Fibroblast of peridontal ligament (primary cell): ENCODE measurements around the gene UGT1A5.

ENCODE experiments used
- DNase-seq: peaks from one replicate; pipeline ENCODE4 v3.0.0-alpha.2; 2010; ENCODE audit errors: extremely low read depth

UGT1A5 gene

DNA sequence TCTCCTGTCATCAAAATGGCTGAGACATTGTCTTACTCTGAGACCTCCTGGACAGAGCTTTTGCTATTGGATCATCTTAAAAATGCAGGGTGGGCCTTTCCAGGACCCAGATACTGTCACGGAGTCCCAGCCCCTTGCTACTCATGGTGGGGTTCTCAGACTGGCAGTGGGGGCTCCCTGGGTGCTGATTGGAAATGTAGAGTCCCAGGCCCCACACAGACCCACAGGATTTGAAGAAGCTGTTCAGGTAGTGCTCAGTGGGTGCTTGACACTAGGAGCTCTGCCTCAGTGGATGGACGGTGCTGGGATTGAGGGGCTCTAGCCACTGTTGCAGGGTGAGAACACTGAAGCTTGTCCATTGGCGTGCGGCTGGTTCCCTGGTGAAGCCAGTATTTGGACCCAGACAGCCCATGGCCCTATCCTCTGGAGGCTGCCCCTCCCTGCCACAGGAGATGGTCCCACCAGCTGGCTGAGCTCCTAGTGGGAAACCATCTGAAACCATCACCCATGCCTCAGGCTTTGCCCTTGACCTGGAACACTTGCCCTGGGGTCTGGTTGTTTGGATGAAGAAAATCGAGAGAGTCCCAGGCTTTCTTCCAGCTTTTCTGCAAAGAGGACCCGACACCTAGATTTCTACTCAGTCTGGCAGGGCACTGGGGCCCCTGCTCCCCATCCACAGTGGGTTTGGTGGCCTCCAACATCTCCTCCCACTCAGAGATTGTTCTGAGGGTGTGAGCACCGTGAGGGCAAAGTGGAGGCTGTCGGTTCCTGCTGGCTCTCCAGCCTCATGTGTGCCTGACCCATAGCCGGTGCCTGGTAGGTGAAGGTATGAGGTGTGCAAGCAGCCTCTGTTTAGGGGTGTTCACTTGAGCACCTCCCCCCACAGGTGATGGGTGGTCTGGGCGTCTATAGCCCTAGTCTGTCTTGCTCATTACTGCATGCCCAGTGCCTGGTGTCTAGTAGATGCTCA, 95.5 kb downstream of the UGT1A5 start:
- no peak for DNase-seq

DNA sequence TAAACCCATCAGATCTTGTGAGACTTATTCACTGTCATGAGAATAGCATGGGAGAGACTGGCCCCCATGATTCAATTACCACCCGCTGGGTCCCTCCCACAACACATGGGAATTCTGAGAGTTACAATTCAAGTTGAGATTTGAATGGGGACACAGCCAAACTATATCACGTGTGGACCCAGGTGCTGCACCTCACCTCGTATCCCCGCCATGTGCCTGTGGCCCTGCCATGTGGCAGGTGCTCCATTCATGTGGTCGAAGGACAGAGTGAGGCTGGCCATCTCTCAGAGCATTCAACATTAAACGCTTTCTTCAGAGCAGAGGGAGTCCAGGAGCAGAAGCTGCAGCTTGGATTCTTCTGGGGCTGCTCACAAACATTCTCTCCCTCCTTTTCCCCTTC, 97.7 kb downstream of the UGT1A5 start:
- DNase-seq: no peak

DNA sequence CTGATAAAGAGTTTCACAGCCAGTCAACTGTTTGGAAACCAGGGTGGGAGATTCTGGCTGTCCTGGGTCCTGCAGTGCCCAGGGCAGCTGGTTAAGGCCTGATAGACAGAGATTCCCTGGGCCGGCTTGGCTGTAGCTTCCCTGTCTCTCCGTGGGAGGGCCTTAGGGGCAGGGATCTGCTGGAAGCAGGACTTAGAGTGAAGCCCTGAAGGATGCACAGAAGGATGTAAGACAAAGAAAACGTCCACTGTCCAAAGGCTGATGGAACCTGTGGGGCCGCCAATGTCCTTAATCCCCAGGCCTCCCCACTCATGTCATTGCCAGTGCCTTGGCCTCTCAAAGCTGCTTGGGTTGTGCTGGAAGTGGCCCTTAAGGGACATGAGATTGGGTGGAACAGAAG, 98.4 kb downstream of the UGT1A5 start:
- no peak for DNase-seq

DNA sequence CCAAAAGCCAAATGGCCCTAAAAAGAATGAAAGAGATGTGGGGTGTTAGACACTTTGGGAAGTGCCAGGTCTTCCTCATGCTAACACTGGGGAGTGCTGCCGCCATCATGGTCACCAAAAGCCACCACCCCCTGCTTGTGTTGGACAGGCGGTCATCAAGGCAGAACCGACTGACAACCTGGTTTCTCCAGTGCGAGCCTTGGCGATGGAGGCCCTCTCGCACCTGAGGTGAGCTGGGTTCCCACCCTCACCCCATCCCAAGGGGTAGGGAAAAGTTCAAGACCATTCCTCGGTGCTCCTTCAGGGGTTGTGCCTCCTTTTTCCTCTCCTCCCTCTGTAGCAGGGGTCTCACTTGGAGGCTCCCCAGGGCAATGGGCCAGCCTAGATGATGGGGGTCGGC, 99.0 kb downstream of the UGT1A5 start:
- no peak for DNase-seq

DNA sequence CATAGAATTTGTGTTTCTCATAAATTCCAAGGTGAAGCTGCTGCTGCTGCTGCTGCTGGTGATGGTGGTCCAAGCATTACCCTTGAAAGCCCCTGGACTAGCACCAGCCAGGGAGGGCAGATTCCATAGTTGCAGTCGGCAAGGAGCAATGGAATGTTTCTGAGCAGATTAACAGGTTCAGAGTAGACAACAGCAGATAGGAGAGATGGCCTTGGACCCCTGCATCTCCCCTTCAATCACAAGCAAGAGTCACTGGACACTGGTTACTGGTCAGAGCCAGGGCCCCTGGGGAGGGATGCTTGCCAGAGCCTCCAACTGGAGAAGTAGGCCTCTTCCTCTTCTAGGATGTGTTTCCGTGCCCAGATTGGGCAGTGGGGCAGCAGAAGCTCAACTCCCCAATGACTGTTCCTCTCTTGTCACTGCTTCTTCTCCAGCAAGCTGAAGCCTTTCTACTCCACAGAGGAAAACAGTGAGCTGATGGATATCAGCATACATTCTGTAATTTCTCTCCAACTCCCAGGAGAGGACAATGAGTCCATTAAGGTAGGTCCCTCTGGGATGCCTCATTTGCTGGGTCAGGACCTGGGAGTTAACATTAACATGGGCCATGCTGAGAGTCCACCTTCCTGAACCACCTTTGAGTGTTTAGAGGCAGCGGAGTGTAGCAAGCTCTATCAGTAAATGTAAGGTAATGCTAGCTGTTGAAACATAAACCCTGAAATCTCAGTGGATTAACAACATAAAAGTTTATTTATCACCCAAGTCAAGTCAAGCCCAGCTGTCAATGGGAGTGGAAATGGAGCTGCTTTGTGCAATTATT, 100.7 kb downstream of the UGT1A5 start:
- no peak for DNase-seq

DNA sequence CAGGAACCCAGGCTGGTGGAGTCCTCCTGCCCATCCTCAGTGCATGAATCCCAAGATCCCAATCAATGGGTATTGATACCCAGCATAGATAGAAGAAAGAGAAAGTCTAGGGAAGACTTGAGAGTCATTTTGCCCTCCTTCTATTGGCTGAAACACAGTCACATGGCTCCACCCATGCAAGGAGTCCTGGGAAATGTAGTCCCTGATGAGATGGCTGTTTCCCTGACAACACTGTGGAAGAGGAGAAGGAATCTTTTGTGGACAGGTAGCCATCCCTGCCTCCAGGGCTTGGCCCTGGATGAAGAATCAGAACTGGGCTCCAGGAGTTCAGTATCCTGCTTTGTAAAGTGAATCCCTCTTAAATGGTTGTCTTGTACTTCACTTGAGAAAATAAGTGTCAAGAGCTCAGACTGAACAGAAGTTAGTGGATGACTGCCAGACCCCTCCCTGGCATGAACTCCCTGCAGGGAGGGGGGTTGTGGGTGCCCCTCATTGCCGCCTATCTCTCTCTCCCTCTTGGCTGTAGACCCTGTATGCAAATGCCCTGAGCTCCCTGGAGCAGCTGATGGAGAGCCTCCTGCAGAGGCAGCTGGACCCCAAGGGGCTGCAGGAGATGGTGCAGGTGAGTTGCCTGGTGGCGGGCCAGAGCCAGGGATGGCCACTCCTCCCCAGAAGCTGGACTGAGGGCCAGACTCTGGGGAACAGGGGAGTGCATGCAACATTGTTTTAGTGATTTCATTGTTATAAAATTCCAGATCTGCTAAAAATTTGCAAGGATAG, 101.5 kb downstream of the UGT1A5 start:
- no peak for DNase-seq

DNA sequence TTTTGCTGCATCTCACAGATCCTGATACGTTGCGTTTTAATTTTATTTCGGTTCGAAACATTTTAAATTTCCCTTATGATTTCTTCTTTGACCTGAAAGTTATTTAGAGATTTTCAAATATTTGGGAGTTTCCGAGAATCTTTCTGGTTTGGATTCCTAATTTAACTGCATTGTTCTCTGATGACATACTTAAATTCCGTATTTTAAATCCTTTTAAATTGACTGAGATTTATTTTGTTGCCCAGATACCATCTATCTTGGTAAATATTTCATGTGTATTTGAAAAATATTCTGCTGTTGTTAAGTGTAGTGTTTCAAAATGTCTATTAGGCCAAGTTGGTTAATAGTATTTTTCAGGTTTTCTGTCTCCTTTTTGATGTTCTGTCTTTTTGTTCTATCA, 103.2 kb downstream of the UGT1A5 start:
- DNase-seq: peak; percentile 16

DNA sequence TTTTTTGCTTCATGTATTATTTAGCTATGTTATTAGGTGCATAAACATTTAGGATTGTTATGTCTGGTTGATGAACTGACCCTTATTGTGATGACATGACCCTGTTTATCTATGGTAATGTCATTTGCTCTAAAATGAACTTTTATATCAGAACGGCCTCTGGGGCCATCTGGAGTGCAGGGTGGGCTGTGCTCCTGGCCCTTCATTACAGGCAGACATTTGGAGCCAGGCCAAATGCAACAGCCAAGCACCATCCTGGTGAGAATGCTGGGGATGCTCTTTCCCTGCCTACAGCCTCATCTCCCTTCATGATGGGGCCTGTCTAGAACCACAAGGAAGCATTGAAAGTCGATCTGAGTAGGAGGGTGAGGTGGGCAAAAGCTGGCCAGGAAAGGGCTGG, 103.6 kb downstream of the UGT1A5 start:
- DNase-seq: no peak

DNA sequence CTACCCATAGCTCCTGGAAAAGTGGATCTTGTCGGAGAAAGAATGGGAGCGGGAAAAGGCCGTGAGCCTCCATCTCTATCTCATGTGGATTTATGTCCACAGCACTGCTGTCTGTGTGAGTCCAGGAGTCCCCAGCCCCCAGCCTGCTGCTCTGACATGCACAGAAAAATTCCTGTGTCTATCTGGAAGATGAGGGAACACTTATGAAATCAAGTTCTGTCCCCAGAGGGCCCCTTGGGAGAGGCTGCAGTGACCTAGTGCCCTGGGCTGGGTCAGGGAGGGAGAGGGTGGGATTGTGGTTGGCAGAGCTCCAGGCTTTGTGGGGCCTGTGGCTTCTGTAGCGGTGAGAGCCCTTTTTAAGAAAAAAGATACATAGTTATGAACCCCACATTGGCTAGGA, 104.1 kb downstream of the UGT1A5 start:
- no peak for DNase-seq

DNA sequence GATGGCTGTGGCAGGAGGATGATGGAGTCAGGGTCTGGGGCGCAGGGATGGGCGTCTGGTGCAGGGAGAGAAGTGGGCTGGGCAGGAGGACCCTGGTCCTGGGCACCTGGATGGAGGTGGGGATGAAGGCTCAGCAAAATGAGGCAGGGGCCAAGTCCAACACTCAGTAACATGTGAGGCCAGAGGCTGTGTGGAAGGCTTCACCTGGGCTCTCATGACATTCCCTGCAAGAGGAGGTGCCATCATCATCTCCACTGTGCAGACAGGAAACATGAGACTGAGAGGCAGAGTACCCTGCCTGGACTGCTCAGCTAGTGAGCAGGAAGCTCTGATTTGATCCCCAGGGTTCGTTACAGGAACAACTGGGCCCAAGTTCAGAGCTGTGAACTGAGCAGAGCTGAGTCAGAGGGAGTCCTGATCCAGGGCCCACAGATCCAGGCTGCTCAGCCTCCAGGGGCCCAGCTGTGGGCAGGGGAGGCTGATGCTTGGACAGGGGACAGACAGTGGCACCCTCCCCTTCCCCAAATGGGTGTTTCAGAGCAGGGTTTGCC, 104.7 kb downstream of the UGT1A5 start:
- DNase-seq: peak; percentile 56

DNA sequence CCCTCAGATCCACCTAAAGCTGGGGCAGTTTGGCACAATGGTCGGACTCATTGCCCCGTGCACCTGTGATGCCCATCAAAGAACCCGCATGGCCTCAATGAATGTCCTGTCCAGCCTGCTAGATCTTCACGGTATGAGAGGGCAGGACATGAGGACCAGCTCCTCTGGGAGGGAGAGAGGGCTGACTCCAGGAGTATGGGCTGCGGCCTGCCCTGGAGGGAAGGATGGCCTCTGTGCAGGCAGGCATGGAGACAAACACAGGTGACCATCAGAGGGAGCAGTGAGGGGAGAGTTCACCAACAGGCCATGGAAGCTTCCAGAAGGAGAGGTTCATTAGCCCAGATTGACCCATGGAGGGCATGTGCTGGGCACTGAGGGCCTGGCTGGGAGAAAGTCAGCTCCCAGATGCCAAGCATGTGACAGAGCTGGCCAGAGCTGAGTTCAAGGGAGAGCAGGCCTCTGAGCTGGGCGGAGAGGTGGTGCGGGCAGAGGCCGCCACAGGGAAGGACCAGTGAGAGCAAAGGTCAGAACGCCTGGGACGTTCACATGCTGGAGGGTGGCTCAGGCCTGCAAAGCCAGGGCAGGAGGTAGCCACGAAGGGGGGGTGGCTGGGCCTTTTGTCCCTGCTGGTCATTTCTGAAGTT, 105.4 kb downstream of the UGT1A5 start:
- no peak for DNase-seq

DNA sequence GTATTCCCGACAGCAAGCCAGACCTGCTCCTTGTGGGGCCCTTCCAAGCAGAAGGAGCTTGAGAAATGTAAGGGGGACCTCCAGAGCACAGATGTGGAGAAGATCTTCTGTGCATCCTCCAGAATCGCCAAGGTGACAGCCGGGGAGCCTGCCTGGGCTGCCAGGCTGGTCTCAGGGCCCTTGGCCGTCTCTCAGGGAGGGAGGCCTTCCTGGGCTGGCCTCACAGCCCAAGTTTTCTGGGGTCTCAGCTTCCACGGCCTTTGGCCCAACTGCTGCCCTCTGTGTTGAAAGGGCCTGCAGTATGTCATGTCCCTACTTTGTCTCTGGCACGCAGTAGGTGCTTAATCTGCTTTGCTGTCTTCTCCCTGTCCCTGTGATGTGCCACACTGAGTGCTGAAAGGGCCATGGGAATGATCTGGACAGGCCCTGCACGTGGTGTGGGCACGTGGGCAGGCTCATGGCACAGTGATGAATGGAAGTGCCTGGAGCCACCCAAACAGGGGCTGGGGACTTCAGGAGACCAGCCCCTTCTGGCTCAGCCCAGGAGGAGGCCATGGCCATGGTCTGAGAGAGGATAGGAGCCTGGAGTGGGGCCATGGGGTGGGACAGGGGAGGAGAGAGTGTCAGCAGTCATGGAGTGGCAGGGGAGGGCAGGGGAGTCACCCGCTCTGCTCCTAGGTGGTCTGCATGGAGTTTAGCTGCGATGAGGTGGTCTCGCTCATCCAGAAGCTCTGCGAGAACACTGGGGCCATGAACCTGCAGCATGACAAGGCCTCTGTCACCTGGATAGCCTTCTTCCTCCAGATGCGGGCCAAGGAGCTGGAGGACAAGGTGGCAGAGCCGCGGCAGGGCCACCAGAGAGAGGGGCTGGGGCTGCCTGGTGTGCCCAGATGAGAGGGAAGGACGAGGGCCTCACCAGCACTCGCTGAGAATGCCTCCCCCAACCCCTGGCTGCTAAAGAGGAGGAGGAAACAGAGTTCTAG, 106.2 kb downstream of the UGT1A5 start:
- no peak for DNase-seq

DNA sequence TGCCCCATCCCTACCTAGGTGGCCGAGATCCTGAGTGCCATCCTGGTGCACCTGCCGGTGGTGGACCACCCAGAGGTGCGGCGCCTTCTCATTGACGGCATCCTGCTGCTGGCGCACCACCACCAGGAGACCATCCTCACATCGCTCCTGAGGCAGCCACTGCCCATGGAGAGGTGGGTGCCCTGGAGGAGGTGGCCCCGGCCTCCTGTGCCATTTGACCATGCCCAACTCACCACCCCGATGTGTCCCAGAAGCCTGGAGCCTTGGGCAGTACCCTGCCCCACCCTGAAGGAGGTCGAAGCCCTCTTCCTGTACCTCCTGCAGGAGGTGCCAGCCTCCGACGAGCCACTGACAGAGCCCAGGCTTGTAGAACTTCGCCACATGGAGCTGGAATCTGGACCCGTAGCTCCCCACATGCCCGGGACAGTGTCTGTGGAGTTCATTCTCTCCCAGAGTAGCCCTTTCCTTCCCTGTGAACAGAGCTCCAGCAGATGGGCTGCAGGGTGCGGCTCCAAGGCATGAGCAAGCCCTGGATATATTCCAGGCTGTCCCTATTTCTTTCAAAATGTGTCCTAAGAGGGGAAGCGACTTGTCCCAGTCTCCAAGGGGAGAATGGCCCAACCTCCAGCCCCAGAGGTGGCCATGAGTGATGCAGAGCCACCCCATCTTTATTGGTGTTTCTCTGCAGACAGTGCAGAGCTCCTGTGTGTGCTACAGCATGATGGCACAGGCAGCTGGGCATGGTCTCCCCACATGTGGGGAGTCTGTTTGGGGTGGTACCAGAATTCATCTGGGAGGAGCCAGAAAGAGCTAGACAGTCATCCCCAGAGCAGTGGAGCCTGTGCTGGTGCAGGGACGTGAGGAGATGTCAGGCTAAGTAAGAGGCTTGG, 107.4 kb downstream of the UGT1A5 start:
- DNase-seq: no peak

DNA sequence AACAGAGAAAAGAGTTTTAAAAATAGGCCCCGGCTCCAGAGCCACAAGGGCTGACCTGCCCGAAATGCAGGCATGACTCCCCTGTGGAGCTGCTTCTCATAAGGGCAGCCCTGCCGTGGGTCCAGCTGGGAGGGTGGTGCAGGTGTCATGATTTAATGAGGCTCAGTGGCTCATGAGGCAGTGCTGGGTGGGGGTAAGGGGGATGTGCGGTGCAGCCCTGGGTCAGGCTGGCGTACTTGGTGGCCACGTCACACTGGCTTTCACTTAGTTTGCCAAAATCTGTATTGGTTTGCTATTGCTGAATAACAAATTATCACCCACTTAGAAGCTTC, 108.0 kb downstream of the UGT1A5 start:
- DNase-seq: no peak

DNA sequence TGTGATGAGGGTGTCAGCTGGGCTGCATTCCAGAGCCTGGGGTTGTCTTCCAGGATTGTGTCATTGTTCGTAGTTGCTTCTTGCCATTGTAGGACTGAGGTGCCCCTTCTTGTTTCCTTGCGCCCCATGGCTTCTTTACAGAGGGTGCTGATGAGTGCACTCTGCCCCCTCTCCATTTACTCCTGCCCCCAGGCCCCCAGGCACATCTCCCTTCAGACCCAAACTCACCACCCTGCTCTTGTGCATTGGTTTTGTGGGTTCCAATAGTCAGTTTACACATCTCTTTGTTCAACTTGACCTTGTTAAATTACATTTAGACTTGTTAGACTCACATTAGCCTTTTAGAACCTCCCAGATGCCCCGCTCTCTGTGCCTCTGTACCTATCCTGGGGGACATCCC, 108.5 kb downstream of the UGT1A5 start:
- no peak for DNase-seq

DNA sequence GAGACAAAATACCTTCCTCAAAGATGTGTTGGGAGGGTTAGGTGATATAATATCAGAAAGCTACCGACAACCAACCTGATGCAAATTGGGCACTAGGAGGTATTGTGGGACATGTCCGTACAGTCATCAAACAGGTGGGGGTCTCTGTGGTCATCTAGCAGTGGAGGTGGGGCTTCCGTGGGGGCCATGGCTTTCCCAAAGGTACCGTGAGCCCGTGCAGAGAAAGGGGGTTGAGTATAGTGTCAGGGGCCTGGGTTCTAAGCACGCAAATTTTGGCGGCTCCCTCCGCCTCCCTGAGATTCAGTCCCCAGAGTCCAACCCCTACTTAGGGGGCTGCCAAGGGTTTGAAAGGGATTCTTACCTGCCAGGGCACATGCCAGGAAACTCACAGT, 109.0 kb downstream of the UGT1A5 start:
- no peak for DNase-seq

DNA sequence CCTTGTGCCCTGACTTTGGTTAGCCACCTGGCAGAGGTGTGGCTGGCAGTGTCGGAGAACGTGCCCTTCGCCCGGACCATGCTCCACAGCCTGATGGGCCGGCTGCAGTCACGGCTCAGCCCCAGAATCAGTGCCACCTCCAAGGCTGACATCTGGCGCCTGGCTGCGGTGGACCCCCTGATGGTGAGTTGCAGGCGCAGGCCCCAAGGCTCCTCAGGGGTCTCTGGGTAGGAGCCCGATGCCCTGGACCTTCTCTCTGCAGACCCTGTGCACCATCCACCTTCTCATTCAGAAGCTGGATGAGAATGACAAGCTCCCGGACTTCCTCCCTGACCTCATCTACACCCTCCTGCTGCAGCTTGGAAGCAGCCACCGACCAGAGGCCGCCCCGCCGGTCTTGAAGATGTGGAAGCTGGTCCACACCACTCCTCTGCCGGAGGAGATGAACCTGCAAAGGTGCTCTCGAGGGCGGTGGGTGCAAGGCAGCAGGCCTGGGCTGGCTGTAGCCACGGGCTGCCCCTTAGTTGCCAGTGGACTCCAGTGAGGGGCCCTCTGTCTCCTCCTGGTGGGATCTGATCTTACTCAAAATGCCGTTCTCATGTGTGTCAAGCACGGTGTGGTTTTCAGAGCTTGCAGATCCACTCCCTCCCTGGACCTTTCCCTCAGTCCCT, 109.5 kb downstream of the UGT1A5 start:
- DNase-seq: no peak
